Stimulated activated CD4-positive, alpha-beta T cell treated with anti-CD3 and anti-CD28 coated beads, Interleukin-1b, Interleukin-23, amount 100 ng/mL, for 1 hour (primary cell): ENCODE measurements around the gene B4GALNT2.
A peak's percentile ranks its signal among the peaks of the same experiment; 100 is the strongest.
"Not testable (repeated sequence)": the region's sequence is repeated elsewhere in the genome, so short reads cannot be mapped to it uniquely, and the experiment has no call there.

Experiments
- DNase-seq, 2 donors: peaks; one replicate each; pipeline ENCODE4 v3.0.0-alpha.2; 2020; ENCODE audit warnings: low read depth in 2 of 2

Gene B4GALNT2

DNA sequence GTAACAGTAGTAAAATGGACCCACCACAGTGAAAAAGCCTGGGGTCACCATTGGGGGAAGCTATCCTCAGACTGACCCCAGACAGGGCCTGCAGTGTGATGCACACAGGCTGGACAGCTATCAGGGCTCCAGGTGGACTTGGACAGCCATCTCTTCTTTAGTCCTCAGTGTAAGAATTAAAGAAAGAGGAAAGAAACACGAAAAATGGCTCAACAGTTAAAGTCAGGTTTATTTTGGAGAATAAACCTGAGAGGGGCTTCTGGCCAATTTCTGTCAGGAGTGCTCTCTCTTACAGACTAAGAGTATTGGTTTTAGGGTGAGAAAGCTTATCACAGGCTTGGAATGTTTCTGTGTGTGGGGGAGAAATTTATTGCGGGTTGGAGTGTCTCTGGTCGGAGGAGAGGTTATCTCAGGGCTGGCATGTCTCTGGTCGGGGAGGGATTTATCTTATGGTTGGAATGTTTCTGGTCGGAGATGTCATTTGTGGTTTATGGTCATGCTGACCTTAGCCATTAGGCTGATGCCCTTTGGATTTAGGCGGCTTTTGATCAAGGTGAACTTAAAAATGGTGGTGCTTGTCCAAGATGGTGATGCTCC, 10.8 kb upstream of the B4GALNT2 start:
- no peak for DNase-seq

DNA sequence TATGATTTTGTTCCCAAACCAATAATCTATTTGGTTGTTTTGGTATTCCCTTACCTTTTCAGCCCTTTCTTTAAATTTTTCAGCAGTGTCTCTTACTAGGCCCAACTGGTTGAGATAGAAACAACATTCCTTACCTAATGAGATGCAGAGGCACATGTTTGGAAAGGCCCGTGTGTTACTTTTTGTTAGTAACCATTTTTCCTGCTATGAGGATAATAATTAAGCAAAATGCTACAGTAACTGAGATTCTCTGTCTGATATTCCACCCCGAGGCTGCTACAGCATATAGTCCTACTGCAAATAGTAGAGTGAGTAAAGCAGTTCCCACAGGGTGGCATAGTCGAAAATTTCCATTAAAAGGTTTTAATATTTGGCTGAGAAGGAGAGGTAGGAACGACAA, 10.0 kb upstream of the B4GALNT2 start:
- DNase-seq, result no peak

DNA sequence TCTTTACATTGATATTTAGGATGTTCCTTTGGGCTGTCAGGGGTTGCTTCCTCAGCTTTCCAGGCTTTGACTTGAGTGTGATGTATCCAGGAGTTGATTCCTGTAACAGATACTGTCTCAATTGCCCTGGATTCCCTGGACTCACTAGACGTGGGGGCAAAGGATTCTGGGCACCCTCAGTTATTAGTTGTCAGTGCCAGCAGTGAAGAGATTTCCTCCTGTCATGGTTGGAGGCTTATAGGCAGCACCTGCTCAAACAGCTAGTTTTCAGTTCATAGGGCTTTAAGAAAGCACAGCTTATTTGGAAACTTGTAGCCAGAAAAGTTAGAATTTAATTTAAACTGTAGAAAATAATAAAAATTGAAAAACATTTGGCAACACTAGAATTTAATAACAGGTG, 9.5 kb upstream of the B4GALNT2 start:
- DNase-seq, result no peak

DNA sequence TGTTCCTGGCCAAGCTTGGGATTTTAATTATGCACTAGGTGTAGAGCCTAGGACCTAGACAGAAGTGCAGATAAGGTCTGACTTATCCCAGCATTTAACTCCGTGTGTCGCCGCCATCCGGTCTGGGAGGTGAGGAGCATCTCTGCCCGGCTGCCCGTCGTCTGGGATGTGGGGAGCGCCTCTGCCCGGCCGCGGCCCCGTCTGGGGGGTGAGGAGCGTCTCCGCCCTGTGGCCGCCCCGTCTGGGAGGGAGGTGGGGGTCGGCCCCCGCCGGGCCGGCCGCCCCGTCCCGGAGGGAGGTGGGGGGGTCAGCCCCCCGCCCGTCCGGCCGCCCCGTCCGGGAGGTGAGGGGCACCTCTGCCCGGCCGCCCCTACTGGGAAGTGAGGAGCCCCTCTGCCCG, 7.1 kb upstream of the B4GALNT2 start:
- no peak for DNase-seq

DNA sequence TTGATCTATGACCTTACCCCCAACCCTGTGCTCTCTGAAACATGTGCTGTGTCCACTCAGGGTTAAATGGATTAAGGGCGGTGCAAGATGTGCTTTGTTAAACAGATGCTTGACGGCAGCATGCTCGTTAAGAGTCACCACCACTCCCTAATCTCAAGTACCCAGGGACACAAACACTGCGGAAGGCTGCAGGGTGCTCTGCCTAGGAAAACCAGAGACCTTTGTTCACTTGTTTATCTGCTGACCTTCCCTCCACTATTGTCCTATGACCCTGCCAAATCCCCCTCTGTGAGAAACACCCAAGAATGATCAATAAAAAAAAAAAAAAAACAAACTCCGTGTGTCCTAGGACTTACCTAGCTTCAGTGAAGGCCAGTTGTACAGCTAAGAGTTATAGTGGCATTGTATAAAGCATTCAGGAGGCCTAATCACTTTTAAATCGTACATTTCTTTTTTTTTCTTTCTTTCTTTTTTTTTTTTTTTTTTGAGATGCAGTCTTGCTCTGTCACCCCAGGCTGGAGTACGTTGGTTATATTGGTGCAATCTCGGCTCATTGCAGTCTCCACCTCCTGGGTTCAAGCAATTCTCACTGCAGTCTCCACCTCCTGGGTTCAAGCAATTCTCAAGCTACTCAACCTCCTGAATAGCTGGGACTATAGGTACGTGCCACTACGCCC, 6.2 kb upstream of the B4GALNT2 start:
- DNase-seq, result not testable (repeated sequence)

DNA sequence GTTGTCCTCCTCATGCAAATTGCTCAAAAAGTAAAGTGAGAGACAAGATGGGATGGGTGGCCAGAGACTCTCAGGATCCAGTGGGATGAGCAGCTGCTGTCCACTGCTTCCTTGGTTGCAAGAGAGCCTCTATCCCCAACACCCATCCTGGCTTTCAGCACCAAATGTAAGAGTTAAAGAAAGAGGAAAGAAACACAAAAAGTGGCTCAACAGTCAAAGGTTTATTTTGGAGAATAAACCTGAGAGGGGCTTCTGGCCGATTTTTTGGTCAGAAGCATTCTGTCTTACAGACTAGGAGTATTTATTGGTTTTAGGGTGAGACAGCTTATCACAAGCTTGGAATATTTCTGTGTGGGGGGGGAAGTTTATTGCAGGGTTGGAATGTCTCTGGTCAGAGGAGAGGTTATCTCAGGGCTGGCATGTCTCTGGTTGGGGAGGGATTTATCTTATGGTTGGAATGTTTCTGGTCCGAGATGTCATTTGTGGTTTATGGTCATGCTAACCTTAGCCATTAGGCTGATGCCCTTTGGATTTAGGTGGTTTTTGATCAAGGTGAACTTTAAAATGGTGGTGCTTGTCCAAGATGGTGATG, 3.1 kb upstream of the B4GALNT2 start:
- not testable (repeated sequence) for DNase-seq

DNA sequence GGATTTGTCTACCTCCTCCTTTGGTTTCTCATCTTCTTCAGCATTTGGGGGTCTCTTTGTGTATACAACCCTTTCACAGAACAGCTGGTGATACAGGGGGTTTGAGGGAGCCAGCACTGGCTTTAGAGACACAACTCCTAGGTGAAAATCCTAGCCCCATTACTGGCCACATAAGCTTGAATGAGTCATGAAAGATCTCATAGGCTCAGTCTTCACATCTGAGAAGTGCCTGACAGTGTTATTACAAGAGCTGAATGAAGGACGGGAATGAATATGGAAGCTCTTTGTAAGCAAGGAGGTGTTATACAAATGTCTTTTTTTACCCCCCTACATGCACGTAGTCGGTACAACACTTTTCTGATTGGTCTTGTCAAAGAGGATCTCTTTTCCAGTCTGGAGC, 1.7 kb upstream of the B4GALNT2 start:
- DNase-seq, result no peak

DNA sequence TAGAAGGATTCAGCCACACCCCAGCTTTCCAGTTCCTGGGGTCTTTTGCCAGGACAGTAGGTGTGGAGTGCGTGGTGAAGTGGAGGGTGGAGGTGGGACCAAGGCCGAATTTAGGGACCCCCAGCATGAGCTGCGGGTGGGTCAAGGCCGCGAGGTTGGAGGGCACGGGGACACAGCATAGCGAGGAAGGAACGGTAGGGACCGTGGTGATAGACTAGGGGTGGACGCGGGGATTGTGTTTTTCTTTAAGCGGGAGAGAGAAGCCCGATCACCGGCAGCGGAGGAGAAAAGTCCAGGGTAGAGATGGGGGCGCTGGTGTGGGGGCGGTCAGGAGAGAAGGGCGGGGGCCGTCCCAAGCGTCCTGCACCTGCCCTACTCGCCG, 261 bp upstream of the B4GALNT2 start:
- no peak for DNase-seq

DNA sequence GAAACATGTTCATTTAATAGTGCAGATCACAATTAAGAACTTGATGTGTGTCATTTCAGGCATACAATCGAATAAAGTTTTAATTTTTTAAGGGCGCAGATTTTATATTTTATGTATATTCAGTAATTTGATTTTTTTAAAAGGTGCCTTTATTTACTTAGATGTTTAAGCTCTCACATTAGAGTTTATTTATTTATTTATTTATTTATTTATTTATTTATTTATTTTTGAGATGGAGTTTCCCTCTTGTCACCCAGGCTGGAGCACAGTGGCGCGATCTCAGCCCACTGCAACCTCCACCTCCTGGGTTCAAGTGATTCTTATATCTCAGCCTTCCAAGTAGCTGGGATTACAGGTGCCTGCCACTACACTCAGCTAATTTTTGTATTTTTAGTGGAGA, 3.8 kb downstream of the B4GALNT2 start:
- no peak for DNase-seq

DNA sequence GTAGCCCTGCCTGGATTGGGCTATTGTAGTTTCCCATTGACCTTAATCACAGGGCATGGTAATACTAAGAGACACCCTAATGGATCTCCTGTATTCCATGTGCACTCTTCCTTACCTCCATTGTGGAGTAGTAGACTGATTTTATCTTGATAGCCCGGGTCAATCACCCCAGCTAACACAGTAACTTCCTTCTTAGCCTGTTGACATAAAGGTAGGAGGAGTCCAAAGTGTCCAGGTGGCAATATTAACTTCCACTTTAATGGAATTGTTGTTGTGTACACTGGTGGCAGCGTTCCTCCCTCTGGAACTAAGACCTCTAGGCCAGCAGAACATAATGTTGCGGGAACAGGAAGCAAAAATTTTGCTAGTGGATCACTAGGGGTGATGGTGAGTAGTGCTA, 13.1 kb downstream of the B4GALNT2 start:
- DNase-seq, result not testable (repeated sequence)

DNA sequence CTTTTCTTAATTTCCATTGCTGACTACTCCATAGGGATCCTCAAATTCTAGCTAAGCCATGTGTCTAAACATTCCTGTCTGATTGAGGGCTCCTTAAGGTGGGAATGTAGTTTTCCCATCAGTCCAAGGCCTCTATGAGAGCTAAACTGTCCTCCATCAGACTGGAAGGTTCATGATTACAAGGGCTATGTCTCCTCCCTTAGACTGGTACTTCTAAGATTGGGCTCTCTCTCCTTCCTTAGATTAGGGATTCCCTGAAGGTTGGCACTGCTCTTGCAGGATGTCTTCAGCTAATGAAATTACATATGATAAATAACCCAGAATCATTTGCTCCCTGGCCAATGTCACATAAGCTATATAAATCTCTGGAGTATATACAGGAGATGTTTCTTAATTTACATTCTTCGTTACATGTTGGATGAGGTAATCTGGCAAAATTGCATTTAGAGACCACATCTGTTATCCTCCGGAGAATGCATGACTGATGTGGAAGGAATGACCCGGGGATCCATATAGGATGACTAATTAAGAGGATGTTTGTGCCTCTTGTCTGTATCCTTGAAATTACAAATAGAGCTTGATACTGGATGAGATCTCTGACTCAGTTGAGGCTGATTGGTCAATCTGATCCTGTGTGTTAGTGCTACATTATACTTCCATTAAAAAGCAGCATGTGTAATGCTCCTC, 14.2 kb downstream of the B4GALNT2 start:
- no peak for DNase-seq

DNA sequence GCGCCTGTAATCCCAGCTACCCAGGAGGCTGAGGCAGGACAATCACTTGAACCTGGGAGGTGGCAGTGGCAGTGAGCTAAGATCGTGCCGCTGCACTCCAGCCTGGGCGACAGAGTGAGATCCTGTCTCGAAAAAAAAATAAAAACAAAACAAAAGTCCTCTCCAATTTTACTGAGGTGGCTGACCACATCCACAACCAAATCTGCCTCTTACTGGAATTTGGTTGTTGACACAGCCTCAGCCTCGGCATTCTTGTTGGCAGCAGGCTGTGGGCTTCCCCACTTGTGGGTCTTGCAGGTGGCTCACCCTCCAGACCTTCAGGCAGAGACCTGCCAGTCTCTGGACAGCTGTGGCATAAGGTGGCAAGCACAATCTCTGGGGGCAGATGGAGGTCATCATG, 15.6 kb downstream of the B4GALNT2 start:
- DNase-seq, result no peak

DNA sequence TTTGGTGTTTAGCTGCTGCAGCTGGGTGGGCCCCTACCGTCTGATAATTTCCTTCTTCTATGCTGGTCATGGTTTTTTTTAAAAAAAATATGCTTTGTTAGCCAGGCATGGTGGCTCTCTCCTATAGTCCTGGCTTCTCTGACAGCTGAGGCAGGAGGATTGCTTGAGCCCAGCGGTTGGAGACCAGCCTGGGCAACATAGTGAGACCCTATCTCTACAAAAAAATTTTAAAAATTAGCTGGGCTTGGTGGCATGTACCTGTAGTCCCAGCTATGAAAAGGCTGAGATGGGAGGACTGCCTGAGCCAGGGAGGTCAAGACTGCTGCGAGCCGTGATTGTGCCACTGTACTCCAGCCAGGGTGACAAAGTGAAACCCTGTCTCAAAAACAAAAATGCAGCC, 19.4 kb downstream of the B4GALNT2 start:
- DNase-seq, result no peak

DNA sequence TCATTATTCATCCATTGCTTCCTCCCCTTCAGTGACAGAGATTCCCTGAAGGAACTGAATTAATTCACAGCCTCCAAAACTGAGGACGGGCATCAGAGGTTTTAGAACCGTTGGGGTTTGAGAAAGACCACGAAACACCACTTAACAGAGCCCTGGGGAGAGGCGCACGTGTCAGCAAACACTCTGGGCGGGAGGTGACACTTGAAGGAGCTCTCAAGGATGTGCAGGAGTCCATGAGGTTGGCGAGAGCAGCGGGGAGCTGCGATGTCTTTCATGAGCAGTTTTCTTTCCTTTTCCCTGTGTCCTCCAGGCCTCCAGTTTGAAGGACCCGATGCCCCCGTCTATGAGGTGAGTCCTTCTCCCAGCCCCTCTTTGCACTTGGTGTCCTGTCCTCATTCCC, 23.7 kb downstream of the B4GALNT2 start:
- DNase-seq, result no peak

DNA sequence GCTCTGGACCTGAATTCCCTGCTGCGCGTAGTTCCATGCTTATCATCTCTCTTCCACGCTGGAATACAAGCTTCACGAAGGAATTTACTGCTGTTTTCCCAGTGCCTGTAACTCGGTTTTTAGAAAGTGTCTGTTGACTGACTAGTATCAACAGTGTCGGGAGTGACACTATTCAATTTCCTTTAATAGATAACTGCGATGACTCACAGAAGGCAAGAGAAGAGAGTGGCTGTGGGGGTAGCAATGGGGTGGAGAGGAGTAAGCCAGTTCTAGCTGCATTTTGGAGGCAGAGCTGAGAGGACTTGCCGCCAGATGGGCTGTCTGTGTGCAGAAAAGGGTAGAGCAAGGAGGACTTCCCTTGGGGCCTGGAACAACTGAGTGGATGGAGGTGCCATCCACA, 25.2 kb downstream of the B4GALNT2 start:
- DNase-seq, result no peak

DNA sequence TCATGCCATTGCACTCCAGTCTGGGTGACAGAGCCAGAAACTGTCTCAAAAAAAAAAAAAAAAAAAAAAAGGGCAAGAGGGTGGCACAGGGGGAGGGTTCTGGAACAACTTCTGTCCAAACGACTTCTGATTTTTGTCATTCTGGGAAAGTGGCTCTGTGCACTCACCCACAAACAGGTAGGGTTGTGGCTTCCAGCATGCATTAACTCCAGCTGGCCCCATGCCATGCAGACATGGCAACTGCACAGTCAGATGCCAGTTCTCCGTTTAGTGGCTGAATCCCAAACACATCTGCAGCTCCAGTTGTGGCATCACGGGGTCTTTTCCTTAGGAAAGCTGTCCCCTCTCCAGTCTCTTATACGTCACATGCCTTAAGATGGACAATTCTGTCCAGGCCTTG, 30.3 kb downstream of the B4GALNT2 start:
- DNase-seq, result no peak

DNA sequence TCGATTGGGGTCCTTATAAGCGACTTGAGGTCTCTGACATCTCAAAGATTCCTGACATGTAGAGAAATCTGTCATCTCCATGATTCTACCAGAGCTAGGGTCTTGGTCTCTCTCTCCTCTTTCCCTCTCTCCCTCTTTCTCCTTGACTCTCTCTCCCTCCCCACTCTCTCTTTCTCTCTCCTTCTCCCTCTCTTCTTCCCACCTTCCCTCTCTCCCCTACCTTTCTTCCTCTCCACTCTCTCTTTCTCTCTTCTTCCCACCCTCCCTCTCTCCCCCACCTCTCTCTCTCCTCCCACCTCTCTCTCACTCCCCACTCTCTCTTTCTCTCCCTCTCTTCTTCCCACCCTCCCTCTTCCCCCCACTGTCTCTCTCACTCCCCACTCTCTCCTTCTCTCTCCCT, 32.6 kb downstream of the B4GALNT2 start:
- DNase-seq, result no peak

DNA sequence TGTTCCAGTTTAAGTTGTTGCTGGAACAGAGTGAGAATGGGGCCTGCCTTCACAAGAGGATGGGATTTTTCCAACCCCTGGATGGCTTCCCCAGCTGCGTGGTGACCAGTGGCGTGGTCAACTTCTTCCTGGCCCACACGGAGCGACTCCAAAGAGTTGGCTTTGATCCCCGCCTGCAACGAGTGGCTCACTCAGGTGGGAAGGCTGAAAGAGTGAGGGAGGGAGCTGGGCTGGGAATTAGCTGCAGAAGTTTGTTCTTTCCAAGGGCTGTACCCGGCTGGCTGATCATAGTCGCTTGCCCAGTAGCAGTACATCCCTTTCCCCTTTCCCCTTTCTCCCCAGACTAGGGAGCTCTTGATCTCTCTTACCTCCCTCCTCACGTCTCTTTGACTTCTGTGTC, 36.1 kb downstream of the B4GALNT2 start:
- DNase-seq, result no peak

DNA sequence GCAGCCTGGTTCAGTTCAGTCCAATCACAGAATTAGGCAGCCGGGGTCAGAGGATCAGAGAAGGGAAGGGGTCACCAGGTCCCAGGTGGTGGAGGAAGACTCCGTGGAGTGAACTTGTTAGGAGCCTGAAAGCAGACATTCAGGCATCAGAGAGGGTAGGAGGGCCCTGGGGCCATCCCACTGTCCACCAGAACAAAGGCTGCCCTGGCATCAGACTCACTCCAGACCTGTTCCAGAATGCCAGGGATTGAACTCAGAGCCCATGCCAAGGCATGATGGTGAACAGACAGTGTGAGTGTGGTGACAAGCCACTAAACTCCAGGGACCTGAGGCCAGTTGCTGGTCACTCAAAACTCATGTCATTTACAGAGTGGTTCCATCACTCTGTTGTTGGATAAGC, 37.6 kb downstream of the B4GALNT2 start:
- DNase-seq, result no peak

DNA sequence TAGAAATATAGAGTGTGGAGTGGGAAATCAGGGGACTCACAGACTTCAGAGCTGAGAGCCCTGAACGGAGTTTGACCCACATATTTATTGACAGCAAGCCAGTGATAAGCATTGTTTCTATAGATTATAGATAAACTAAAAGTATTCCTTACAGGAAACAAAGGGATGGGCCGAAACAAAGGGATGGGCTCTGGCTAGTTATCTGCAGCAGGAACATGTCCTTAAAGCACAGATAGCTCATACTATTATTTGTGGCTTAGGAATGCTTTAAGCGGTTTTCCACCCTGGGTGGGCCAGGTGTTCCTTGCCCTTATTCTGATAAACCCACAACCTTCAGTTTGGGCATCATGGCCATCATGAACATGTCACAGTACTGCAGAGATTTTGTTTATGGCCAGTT, 38.1 kb downstream of the B4GALNT2 start:
- not testable (repeated sequence) for DNase-seq

DNA sequence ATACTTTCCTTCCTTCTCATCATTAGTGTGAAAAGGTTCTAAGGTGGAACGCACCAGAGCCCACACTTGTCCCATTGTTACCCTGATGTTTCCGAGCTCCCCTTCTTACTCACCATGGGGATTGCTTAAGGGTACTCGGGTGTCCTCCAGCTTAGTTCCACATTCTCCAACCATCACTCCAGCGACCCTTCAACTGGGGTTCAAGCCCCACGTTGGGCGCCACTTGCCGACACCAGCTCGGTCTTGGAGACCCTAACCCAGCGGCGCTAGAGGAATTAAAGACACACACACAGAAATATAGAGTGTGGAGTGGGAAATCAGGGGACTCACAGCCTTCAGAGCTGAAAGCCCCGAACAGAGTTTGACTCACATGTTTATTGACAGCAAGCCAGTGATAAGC, 43.4 kb downstream of the B4GALNT2 start:
- not testable (repeated sequence) for DNase-seq

DNA sequence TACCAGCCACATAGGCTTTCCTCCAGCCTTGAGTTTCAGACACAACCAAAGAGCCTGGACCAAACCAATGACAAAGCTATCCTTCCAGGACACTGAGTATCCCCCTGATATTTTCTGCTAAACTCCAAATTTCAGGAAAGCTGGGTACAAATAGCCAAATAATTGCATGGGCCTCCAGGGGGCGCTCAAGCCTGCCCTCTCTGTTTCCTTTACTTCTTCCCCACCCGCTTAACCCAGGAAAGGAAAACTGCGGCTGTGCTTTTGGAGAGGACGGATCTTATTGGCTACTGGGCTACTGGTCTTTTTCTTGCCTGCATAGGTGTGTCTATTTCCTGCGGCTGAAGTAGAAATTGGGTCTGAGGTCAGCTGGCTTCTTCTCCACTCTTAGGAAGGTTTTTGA, 47.7 kb downstream of the B4GALNT2 start:
- DNase-seq, result peak; percentile 20 to 59
